ENCODE data around the gene JARID2.

JARID2 gene

GRCh38 chr6:15264412-15264811 is 18.5 kb downstream of the JARID2 start:
- no peak for DNase-seq (ENCODE audit: low read depth in 3 of 3)

- DNase-seq (ENCODE audit: low read depth in 3 of 3): no peak
Observed at GRCh38 chr6:15264902-15265761, 19.3 kb downstream of the JARID2 start.

GRCh38 chr6:15265787-15266186 is 19.9 kb downstream of the JARID2 start:
- no peak for DNase-seq (ENCODE audit: low read depth in 3 of 3)

- no peak for DNase-seq (ENCODE audit: low read depth in 3 of 3)
Observed at GRCh38 chr6:15266423-15266996, 20.6 kb downstream of the JARID2 start.

GRCh38 chr6:15267221-15267620 is 21.4 kb downstream of the JARID2 start:
- no peak for DNase-seq (ENCODE audit: low read depth in 3 of 3)

GRCh38 chr6:15268137-15268908 is 22.5 kb downstream of the JARID2 start:
- no peak for DNase-seq (ENCODE audit: low read depth in 3 of 3)

- DNase-seq (ENCODE audit: low read depth in 3 of 3): no peak
Observed at GRCh38 chr6:15269011-15269410, 23.1 kb downstream of the JARID2 start.

- DNase-seq (ENCODE audit: low read depth in 3 of 3): no peak
Observed at GRCh38 chr6:15269619-15270018, 23.8 kb downstream of the JARID2 start.

GRCh38 chr6:15270402-15270801 is 24.5 kb downstream of the JARID2 start:
- DNase-seq (ENCODE audit: low read depth in 3 of 3): no peak

GRCh38 chr6:15272562-15272961 is 26.7 kb downstream of the JARID2 start:
- DNase-seq (ENCODE audit: low read depth in 3 of 3): no peak

- no peak for DNase-seq (ENCODE audit: low read depth in 3 of 3)
Observed at GRCh38 chr6:15274692-15275387, 29.0 kb downstream of the JARID2 start.

- DNase-seq (ENCODE audit: low read depth in 3 of 3): no peak
Observed at GRCh38 chr6:15276036-15276985, 30.4 kb downstream of the JARID2 start.

- DNase-seq (ENCODE audit: low read depth in 3 of 3): no peak
Observed at GRCh38 chr6:15279047-15279661, 33.3 kb downstream of the JARID2 start.

- no peak for DNase-seq (ENCODE audit: low read depth in 3 of 3)
Observed at GRCh38 chr6:15280028-15280427, 34.2 kb downstream of the JARID2 start.

- DNase-seq (ENCODE audit: low read depth in 3 of 3): no peak
Observed at GRCh38 chr6:15280961-15281360, 35.1 kb downstream of the JARID2 start.

GRCh38 chr6:15282334-15282733 is 36.5 kb downstream of the JARID2 start:
- no peak for DNase-seq (ENCODE audit: low read depth in 3 of 3)

- no peak for DNase-seq (ENCODE audit: low read depth in 3 of 3)
Observed at GRCh38 chr6:15283986-15284361, 38.1 kb downstream of the JARID2 start.

GRCh38 chr6:15284743-15285142 is 38.9 kb downstream of the JARID2 start:
- no peak for DNase-seq (ENCODE audit: low read depth in 3 of 3)

GRCh38 chr6:15285682-15286294 is 39.9 kb downstream of the JARID2 start:
- DNase-seq (ENCODE audit: low read depth in 3 of 3): no peak
